ENCODE measurements around the gene TTLL7. TPM values are rescaled to one million over a fixed set of nuclear protein-coding genes. Genes with fewer than 3 reads are reported as not detected.
"Not testable (repeated sequence)": the region's sequence is repeated elsewhere in the genome, so short reads cannot be mapped to it uniquely, and the experiment has no call there.

Gene TTLL7
- total RNA-seq, 4 donors from 2014 or later: 1.2 to 16.5 (median 4.1) TPM

- Histone ChIP-seq H3K27me3 (no peaks in the 10 kb centered on the region), H3K36me3 (no peaks in the 10 kb centered on the region), H3K4me3 (no peak overlapping the region), H3K4me1 (no peaks in the 10 kb centered on the region), H3K27ac (no peak overlapping the region), H3K9me3 (no peaks in the 10 kb centered on the region)
- TF ChIP-seq POLR2A (IDR thresholded peaks at IDR 0.05): no peak
- TF ChIP-seq CTCF (IDR thresholded peaks at IDR 0.05): no peak
- no peak for DNase-seq
These were observed 78.6 kb downstream of the TTLL7 start for GRCh38 chr1:83920320-83920719.

GRCh38 chr1:83919872-83920271 lies 79.1 kb downstream of the TTLL7 start:
- TF ChIP-seq POLR2A (IDR thresholded peaks at IDR 0.05): no peak
- no peak for TF ChIP-seq CTCF (IDR thresholded peaks at IDR 0.05)

GRCh38 chr1:83918688-83919285 lies 80.1 kb downstream of the TTLL7 start:
- Histone ChIP-seq H3K36me3 (no peaks in the 10 kb centered on the region), H3K9me3 (no peaks in the 10 kb centered on the region), H3K4me3 (no peak overlapping the region), H3K4me1 (no peaks in the 10 kb centered on the region), H3K27ac (no peak overlapping the region), H3K27me3 (no peaks in the 10 kb centered on the region)
- DNase-seq: no peak
- no peak for TF ChIP-seq CTCF (IDR thresholded peaks at IDR 0.05)
- no peak for TF ChIP-seq POLR2A (IDR thresholded peaks at IDR 0.05)

More at GRCh38 chr1:83919872-83920271, 79.1 kb downstream of the TTLL7 start:
- H3K4me1 ChIP-seq: no peaks in the 10 kb centered on the region
- no peak for DNase-seq
- H3K27ac ChIP-seq: no peak overlapping the region
- no peaks in the 10 kb centered on the region for H3K36me3 ChIP-seq
- no peak overlapping the region for H3K4me3 ChIP-seq
- H3K9me3 ChIP-seq: no peaks in the 10 kb centered on the region
- no peaks in the 10 kb centered on the region for H3K27me3 ChIP-seq

GRCh38 chr1:83917959-83918358 lies 81.0 kb downstream of the TTLL7 start:
- Histone ChIP-seq H3K36me3 (no peaks in the 10 kb centered on the region), H3K9me3 (no peaks in the 10 kb centered on the region), H3K27ac (no peak overlapping the region), H3K27me3 (no peaks in the 10 kb centered on the region), H3K4me1 (no peaks in the 10 kb centered on the region), H3K4me3 (no peak overlapping the region)
- DNase-seq: no peak
- TF ChIP-seq POLR2A (IDR thresholded peaks at IDR 0.05): no peak
- TF ChIP-seq CTCF (IDR thresholded peaks at IDR 0.05): no peak

GRCh38 chr1:83916094-83916493 lies 82.8 kb downstream of the TTLL7 start:
- H3K4me1 ChIP-seq, DNase-seq, H3K27ac ChIP-seq, H3K4me3 ChIP-seq, H3K9me3 ChIP-seq, H3K36me3 ChIP-seq, H3K27me3 ChIP-seq: not testable (repeated sequence)

GRCh38 chr1:83912876-83913275 lies 86.1 kb downstream of the TTLL7 start:
- H3K27ac ChIP-seq: no peak overlapping the region
- no peaks in the 10 kb centered on the region for H3K27me3 ChIP-seq
- H3K4me3 ChIP-seq: no peak overlapping the region
- no peaks in the 10 kb centered on the region for H3K36me3 ChIP-seq
- no peaks in the 10 kb centered on the region for H3K4me1 ChIP-seq
- H3K9me3 ChIP-seq: no peaks in the 10 kb centered on the region
- DNase-seq: no peak
- TF ChIP-seq POLR2A (IDR thresholded peaks at IDR 0.05) (no peak), CTCF (IDR thresholded peaks at IDR 0.05) (no peak)

Data from Peyer's patch (tissue), 4 donors.